Sigmoid colon (tissue), 7 donors: ENCODE measurements around the gene RIMKLB. TPM values are rescaled to one million over a fixed set of nuclear protein-coding genes. Genes with fewer than 3 reads are reported as not detected.
"Not testable (repeated sequence)": the region's sequence is repeated elsewhere in the genome, so short reads cannot be mapped to it uniquely, and the experiment has no call there.

Experiments
- DNase-seq: peaks from one replicate; pipeline ENCODE4 v3.0.0-alpha.2; 2019
- H3K27ac ChIP-seq, 4 donors: fragments of 200-600 bp; sonication (generic); one replicate each; pipeline ENCODE4 v1.5.1; 2016 to 2019; ENCODE audit warnings: mild to moderate bottlenecking in 1 of 4
- H3K27me3 ChIP-seq, 3 donors: fragments of 200-600 bp; sonication (generic); one replicate each; pipeline ENCODE4 v1.5.1; 2019; ENCODE audit warnings: mild to moderate bottlenecking in 1 of 3
- H3K36me3 ChIP-seq, 4 donors: fragments of 200-600 bp; sonication (generic); one replicate each; pipeline ENCODE4 v1.5.1; 2016 to 2019
- H3K4me1 ChIP-seq, 4 donors: fragments of 200-600 bp; sonication (generic); one replicate each; pipeline ENCODE4 v1.5.1; 2017 to 2019
- H3K4me3 ChIP-seq, 4 donors: fragments of 200-600 bp; sonication (generic); one replicate each; pipeline ENCODE4 v1.5.1; 2017 to 2019; ENCODE audit warnings: mild to moderate bottlenecking in 2 of 4, moderate library complexity in 1 of 4
- H3K9me3 ChIP-seq, 4 donors: fragments of 200-600 bp in 3 of 4; sonication (generic) in 3 of 4; one replicate each; pipeline versions ENCODE4 v1.5.1 to v1.6.1; 2013 to 2019
- EP300 ChIP-seq, 4 donors: sonication (generic); formaldehyde crosslinking; IDR thresholded peaks; one replicate each; pipeline ENCODE4 v1.6.1; 2017; ENCODE audit warnings: antibody characterized with exemption in 4 of 4
- POLR2A ChIP-seq, 2 donors: fragments of 450-650 bp; IDR thresholded peaks; one replicate each; pipeline ENCODE4 v1.6.1; 2016; ENCODE audit warnings: antibody characterized with exemption in 2 of 2, mild to moderate bottlenecking in 2 of 2, moderate library complexity in 2 of 2
- POLR2AphosphoS5 ChIP-seq, 4 donors: sonication (generic); formaldehyde crosslinking; IDR thresholded peaks; one replicate each; pipeline ENCODE4 v1.6.1; 2017; ENCODE audit warnings: antibody characterized with exemption in 4 of 4
- WGBS, 2 donors: extraction: QIAGEN DNeasy Blood & Tissue Kit; methylation state at CpG; one replicate each; pipeline ENCODE4 v1.1.7; 2013; 5-methylcytosine and 5-hydroxymethylcytosine counted together
- intact Hi-C: fragments of 100-400 bp; cut with DNase I; formaldehyde crosslinking; loops from one replicate; pipeline ENCODE4 v1.15.1; 2023
- polyA plus RNA-seq, 3 donors: library from polyadenylated mRNA; stranded (reverse); fragments of 200-250 nt; gene quantifications; one replicate each; pipeline ENCODE4 v1.2.3, GENCODE V29; 2013
- total RNA-seq, 4 donors: library from RNA; depleted of rRNA; stranded (reverse); fragments of >200 nt; gene quantifications; one replicate each; pipeline ENCODE4 v1.1.0, GENCODE V29; 2016
- TF ChIP-seq, protein P1 (sequence below), 4 experiments: fragments of 450-650 bp in 3 of 4; fragments of 200-600 bp in 1 of 4; IDR thresholded peaks; one replicate each; pipeline ENCODE4 v1.5.1; 2016 to 2019; ENCODE audit warnings: antibody characterized with exemption in 4 of 4, mild to moderate bottlenecking in 3 of 4, moderate library complexity in 2 of 4
- donor health status: healthy with polysubstance abuse.
- donor health status: Bipolar disorder and iron deficiency.
- donor health status: healthy.

The RIMKLB gene
- total and polyA plus RNA-seq, 7 donors: 0.23 to 60.4 (median 52.3) TPM

DNA sequence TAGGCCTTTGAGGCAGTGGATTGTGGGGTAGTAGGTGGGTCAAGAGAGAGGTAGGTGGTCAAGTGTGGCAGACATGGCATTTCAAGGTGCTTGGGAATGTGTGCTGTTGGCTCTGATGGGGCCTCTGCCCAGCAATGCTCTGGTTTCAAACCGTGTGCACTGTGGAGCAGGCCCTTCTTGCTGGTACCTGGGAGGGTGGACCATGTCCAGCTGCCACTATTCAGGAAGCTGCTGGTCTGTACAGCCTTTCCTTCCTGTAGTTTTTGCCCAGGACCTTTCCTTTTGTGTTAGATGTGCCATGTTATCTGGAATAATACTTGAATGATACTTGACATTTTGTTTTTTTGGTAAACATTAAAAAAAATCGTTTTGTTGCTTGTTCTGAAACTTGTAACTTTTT, 14.8 kb downstream of the RIMKLB start:
- intact Hi-C loops: no loop called here
- WGBS, 2 donors: 43 to 56% methylated on average over 2 of the region's 2 CpGs
- H3K9me3 ChIP-seq: no peaks in the 10 kb centered on the region
- no peak for DNase-seq
- H3K36me3 ChIP-seq: peaks cover 0 to 10% (median 2%) of the 10 kb centered on the region in 4 donors
- no peak for TF ChIP-seq EP300 (IDR thresholded peaks at IDR 0.05)
- TF ChIP-seq, protein P1, sequence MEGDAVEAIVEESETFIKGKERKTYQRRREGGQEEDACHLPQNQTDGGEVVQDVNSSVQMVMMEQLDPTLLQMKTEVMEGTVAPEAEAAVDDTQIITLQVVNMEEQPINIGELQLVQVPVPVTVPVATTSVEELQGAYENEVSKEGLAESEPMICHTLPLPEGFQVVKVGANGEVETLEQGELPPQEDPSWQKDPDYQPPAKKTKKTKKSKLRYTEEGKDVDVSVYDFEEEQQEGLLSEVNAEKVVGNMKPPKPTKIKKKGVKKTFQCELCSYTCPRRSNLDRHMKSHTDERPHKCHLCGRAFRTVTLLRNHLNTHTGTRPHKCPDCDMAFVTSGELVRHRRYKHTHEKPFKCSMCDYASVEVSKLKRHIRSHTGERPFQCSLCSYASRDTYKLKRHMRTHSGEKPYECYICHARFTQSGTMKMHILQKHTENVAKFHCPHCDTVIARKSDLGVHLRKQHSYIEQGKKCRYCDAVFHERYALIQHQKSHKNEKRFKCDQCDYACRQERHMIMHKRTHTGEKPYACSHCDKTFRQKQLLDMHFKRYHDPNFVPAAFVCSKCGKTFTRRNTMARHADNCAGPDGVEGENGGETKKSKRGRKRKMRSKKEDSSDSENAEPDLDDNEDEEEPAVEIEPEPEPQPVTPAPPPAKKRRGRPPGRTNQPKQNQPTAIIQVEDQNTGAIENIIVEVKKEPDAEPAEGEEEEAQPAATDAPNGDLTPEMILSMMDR (IDR thresholded peaks at IDR 0.05): no peak
- no peak overlapping the region for H3K4me3 ChIP-seq
- H3K27ac ChIP-seq: peak overlapping the region in 1 of 4 donors; percentile 34
- H3K4me1 ChIP-seq: peaks cover 0 to 53% (median 13%) of the 10 kb centered on the region in 4 donors
- H3K27me3 ChIP-seq: no peaks in the 10 kb centered on the region

- Histone ChIP-seq H3K9me3 (no peaks in the 10 kb centered on the region), H3K4me3 (no peak overlapping the region), H3K36me3 (peaks cover 3 to 26% (median 10%) of the 10 kb centered on the region in 4 donors), H3K4me1 (peaks cover 0 to 8% (median 0%) of the 10 kb centered on the region in 4 donors), H3K27ac (no peak overlapping the region), H3K27me3 (no peaks in the 10 kb centered on the region)
- intact Hi-C loops: no loop called here
- DNase-seq: no peak
- TF ChIP-seq EP300 (IDR thresholded peaks at IDR 0.05) (no peak), POLR2AphosphoS5 (IDR thresholded peaks at IDR 0.05) (no peak)
- 93 to 97% methylated on average over 3 of the region's 3 CpGs for WGBS, 2 donors
Observed at GRCh38 chr12:8722286-8722800, 24.6 kb downstream of the RIMKLB start.

- Histone ChIP-seq H3K27me3 (no peaks in the 10 kb centered on the region), H3K4me1 (peaks cover 0 to 30% (median 15%) of the 10 kb centered on the region in 4 donors), H3K4me3 (no peak overlapping the region), H3K36me3 (no peaks in the 10 kb centered on the region), H3K9me3 (no peaks in the 10 kb centered on the region), H3K27ac (peak overlapping the region in 3 of 4 donors; percentile 8 to 67 (median 40))
- no peak for DNase-seq
- intact Hi-C loops: no loop called here
- WGBS, 2 donors: 79 to 84% methylated on average over 3 of the region's 3 CpGs
- no peak for TF ChIP-seq POLR2AphosphoS5 (IDR thresholded peaks at IDR 0.05)
- TF ChIP-seq EP300 (IDR thresholded peaks at IDR 0.05): no peak
- no peak for TF ChIP-seq POLR2A (IDR thresholded peaks at IDR 0.05)
- TF ChIP-seq, protein P1 (IDR thresholded peaks at IDR 0.05): no peak
Observed at GRCh38 chr12:8734873-8735381, 37.1 kb downstream of the RIMKLB start.

- Histone ChIP-seq H3K4me3 (no peak overlapping the region), H3K9me3 (no peaks in the 10 kb centered on the region), H3K27me3 (no peaks in the 10 kb centered on the region), H3K36me3 (no peaks in the 10 kb centered on the region), H3K27ac (no peak overlapping the region), H3K4me1 (peaks cover 0 to 16% (median 8%) of the 10 kb centered on the region in 4 donors)
- intact Hi-C loops: loop anchor here (5.0 kb wide), 1 partner anchor 50 kb away; no protein-coding TSS in a partner anchor
- 88 to 95% methylated on average over 1 of the region's 1 CpG for WGBS, 2 donors
- TF ChIP-seq EP300 (IDR thresholded peaks at IDR 0.05): no peak
- no peak for TF ChIP-seq POLR2AphosphoS5 (IDR thresholded peaks at IDR 0.05)
- DNase-seq: no peak
Observed at GRCh38 chr12:8742501-8742900, 44.7 kb downstream of the RIMKLB start.

DNA sequence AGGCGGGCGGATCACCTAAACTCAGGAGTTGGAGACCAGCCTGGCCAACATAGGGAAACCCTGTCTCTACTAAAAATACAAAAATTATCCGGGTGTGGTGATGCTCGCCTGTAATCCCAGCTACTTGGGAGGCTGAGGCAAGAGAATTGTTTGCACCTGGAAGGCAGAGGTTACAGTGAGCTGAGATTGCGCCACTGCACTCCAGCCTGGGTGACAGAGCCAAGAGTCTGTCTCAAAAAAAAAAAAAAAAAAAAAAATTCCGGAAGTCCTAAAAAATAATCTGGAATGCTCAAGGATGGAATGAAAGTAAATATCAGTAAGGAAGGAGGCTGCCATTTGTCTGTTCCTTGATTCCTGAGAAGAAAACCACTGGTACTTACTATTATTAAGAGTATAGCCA, 45.3 kb downstream of the RIMKLB start:
- H3K27me3 ChIP-seq, H3K36me3 ChIP-seq, H3K4me3 ChIP-seq, H3K9me3 ChIP-seq, H3K27ac ChIP-seq, DNase-seq: not testable (repeated sequence)
- peaks cover 0 to 16% (median 8%) of the 10 kb centered on the region in 4 donors for H3K4me1 ChIP-seq
- intact Hi-C loops: loop anchor here (5.0 kb wide), 1 partner anchor 51 kb away; no protein-coding TSS in a partner anchor
- 95% methylated on average over 6 of the region's 6 CpGs for WGBS, 2 donors

GRCh38 chr12:8745631-8746030, 47.8 kb downstream of the RIMKLB start:
- Histone ChIP-seq H3K36me3 (peaks cover 0 to 13% (median 0%) of the 10 kb centered on the region in 4 donors), H3K4me1 (peaks cover 0 to 16% (median 8%) of the 10 kb centered on the region in 4 donors)
- H3K27ac ChIP-seq, H3K4me3 ChIP-seq, intact Hi-C loops, H3K9me3 ChIP-seq, H3K27me3 ChIP-seq, DNase-seq: not testable (repeated sequence)
- whole genome bisulfite sequencing, 2 donors: 83 to 91% methylated on average over 8 of the region's 8 CpGs

DNA sequence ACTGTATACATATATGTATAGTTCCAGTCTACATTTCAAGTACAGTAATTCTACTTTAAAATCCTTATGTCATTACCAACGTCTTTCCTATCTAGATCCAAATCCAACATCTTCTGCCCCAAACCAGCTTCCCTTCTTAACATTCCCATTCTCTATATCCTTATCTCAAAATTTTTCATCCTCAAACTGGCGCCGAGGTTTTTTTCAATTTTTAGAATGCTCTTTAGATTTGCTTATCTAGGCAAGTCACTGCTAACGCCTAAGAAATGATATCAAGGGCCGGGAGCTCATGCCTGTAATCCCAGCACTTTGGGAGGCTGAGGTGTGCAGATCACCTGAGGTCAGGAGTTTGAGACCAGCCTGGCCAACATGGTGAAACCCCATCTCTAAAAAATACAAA, 48.3 kb downstream of the RIMKLB start:
- H3K4me3 ChIP-seq: no peak overlapping the region
- H3K4me1 ChIP-seq: peaks cover 0 to 16% (median 8%) of the 10 kb centered on the region in 4 donors
- H3K9me3 ChIP-seq: no peaks in the 10 kb centered on the region
- intact Hi-C loops: no loop called here
- peaks cover 0 to 17% (median 0%) of the 10 kb centered on the region in 4 donors for H3K36me3 ChIP-seq
- WGBS, 2 donors: 95% methylated on average over 5 of the region's 5 CpGs
- no peak overlapping the region for H3K27ac ChIP-seq
- no peak for TF ChIP-seq POLR2A (IDR thresholded peaks at IDR 0.05)
- no peak for TF ChIP-seq POLR2AphosphoS5 (IDR thresholded peaks at IDR 0.05)
- TF ChIP-seq, protein P1 (IDR thresholded peaks at IDR 0.05): no peak
- no peak for TF ChIP-seq EP300 (IDR thresholded peaks at IDR 0.05)
- DNase-seq: no peak
- H3K27me3 ChIP-seq: no peaks in the 10 kb centered on the region

DNA sequence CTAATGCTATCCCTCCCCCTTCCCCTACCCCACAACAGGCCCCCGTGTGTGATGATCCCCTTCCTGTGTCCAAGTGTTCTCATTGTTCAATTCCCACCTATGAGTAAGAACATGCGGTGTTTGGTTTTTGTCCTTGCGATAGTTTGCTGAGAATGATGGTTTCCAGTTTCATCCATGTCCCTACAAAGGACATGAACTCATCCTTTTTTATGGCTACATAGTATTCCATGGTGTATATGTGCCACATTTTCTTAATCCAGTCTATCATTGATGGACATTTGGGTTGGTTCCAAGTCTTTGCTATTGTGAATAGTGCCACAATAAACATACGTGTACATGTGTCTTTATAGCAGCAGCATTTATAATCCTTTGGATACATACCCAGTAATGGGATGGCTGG, 62.3 kb downstream of the RIMKLB start:
- Histone ChIP-seq H3K36me3 (peaks cover 0 to 38% (median 5%) of the 10 kb centered on the region in 4 donors), H3K4me1 (peaks cover 0 to 13% (median 6%) of the 10 kb centered on the region in 4 donors)
- H3K9me3 ChIP-seq, H3K4me3 ChIP-seq, DNase-seq, H3K27me3 ChIP-seq, intact Hi-C loops, H3K27ac ChIP-seq: not testable (repeated sequence)
- WGBS, 2 donors: 94 to 95% methylated on average over 4 of the region's 4 CpGs

GRCh38 chr12:8762701-8763100, 64.9 kb downstream of the RIMKLB start:
- DNase-seq, H3K27me3 ChIP-seq, intact Hi-C loops, H3K4me3 ChIP-seq, H3K9me3 ChIP-seq, H3K27ac ChIP-seq: not testable (repeated sequence)
- 96 to 97% methylated on average over 6 of the region's 6 CpGs for WGBS, 2 donors
- Histone ChIP-seq H3K36me3 (peaks cover 0 to 12% (median 0%) of the 10 kb centered on the region in 4 donors), H3K4me1 (peaks cover 0 to 13% (median 6%) of the 10 kb centered on the region in 4 donors)
